Activated CD8-positive, alpha-beta memory T cell treated with anti-CD3 and anti-CD28 coated beads, Interleukin-2, amount 50 U/mL, for 24 hours (primary cell): ENCODE measurements around the gene GFPT2.

Experiments
- DNase-seq: peaks from one replicate; pipeline ENCODE4 v3.0.0-alpha.2; 2020; ENCODE audit errors: extremely low read depth

The GFPT2 gene

DNA sequence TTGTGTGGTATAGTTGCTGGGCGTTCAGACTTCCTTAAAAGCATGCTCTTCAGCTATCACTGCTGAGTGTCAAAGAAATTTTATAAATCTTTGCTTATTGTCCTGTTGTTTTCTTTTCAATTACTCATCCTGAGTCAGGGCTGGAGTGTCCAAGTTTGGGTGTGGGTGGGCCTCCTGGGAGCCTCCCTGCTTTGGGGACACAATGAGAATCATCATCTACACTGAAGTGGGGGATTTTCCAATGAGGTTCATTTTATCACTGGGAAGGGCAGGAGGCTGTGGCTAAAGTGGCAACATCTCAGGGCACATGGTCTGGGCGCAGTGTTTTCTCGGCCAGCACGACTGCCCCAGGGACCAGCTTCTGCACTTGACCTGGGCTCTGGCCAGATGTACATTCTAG is 19.5 kb downstream of the GFPT2 start:
- no peak for DNase-seq

DNA sequence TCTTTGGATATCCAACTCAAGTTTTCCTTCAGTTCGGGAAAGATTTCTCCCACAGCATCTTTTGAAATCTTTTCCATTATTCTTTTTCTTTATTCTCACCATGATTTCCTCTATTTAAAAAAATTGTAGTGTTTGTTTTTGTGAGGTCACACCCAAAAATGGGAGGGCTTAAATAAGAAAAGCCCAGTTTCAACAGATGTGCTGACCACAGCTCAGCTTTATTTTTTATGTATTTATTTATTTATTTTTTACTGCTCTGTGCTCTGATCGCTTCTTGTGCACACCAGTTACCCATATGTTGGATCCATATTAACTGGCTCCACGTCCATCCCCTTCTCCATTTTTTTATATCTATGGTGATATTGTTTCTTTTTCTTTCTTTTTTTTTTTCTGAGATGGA is 20.3 kb downstream of the GFPT2 start:
- no peak for DNase-seq

DNA sequence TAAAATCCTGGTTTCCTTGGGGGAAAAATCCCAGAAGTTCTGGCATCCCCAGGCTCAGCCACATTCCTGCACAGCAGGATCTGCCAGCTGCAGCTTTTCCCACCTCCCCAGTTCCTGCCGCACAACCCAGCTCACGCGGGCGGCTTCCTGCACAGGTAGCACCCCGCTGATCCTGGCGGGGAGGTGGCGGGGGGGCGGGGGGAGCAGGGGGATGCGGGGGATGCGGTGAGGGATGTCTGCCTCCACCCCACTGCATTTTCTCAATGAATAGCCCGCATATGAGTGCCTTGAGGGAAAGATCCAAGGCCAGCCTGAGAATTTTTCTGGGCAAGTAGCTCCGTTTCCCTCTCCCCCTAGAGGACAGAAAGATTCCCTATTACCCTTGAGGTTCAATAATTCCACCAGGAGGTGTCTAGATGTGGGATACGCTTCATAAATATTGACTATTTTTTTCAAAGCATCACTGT is 21.1 kb downstream of the GFPT2 start:
- DNase-seq = no peak

DNA sequence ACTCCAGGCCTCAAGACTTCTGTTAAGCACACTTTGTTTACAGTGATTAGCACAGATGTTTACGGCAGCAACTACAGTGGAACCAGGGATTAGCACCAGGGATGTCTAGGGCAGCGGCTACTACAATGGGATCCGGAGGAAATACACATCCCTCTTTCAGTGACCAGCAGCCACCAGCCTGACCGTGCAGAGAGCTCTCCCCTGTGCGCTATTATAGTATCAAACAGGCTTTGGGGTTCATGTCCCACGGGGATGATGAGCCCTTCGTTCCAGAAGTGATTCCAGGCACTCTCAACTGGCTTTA is 21.5 kb downstream of the GFPT2 start:
- no peak for DNase-seq

DNA sequence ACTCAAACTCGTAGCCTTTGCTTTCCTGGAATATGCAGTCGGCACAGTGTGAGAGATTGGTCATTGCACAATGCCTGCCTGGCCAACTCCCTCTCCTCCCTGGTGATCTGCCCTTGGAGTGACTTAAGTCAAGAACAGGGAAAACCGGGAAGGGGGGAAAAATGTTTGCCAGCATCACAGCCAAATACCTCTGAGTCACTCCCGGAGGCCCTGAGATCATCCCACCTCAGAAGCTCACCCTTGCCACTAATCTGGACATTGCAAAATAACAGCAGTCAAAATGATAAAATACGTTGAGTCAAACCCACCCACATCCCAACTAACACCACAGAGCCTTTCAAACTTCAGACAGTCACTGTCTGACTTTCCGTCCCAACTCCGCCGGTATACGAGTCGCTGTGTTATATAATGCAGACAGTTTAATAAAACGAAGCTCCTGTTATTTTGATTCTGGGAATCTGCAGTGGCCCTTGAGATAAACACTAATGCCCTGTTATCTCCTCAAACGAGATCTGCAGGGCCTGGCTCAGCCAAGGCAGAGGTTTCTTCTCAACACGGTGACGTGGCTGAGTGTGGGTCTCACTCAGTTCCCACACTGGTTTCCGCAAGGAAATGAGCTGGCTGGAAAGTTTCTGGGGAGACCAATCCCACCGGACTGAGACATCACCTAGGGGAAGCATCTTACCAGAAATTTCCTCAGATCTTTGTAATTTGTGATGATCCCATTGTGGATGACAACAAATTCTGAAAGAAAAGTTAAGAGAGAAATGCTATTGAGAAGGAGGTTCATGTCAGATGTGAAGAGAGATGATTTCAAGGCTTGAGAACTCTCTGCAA is 22.1 kb downstream of the GFPT2 start:
- no peak for DNase-seq

DNA sequence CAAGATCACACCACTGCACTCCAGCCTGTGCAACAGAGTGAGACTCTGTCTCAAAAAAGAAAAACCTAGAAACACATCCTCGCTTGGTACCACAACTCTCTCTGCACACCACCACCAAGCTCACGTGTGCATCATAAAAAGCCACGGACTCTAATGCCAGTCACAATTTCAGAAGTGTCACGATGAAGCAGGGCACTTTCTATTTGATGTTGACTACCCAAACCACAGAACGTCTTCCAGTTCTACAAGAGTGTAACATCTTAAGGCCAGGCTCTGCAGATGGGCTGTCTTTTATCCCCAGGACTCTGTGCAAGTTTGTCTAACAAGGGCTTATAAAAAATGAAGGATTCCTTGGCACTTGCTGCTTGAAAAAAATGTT is 22.9 kb downstream of the GFPT2 start:
- DNase-seq = no peak

DNA sequence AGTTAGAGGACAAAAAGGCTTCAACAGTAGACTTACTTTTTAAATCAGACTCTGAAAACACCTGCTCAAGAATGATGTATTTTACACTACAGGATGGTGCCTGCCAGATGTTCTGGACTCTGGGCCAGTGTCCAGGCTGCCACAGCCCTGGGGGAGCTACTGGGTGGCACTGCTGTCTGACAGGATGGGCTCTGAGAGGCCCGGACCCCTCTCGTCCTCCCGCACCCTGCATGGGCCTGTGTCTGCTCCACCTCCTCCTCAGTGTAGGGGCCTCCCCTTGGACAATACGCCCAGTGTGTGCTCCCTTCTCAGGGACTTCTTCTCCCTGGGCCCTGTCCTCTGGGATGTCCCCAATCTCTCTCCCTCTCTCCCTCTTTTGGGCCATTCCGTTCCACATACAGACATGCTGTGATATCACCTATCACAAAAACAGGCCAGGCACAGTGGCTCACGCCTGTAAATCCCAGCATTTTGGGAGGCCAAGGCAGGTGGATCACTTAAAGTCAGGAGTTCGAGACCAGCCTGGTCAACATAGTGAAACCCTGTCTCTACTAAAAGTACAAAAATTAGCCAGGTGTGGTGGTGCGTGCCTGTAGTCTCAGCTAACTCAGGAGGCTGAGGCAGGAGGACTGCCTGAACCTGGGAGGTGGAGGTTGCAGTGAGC is 23.4 kb downstream of the GFPT2 start:
- no peak for DNase-seq

DNA sequence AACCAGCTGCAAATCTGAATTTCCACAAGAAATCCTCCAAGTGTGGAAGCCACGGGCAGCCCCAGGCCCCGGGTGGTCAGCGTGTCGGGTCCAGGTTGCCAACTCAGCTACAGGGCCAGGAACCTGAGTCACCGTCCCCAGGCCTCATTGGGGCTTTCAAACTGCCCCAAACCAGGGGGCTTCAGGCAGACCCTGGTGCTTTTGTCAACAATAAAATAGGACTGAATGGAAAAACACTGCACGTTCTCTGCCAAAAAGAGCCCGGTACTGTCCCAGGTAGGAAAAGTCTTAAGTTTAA is 24.0 kb downstream of the GFPT2 start:
- no peak for DNase-seq

DNA sequence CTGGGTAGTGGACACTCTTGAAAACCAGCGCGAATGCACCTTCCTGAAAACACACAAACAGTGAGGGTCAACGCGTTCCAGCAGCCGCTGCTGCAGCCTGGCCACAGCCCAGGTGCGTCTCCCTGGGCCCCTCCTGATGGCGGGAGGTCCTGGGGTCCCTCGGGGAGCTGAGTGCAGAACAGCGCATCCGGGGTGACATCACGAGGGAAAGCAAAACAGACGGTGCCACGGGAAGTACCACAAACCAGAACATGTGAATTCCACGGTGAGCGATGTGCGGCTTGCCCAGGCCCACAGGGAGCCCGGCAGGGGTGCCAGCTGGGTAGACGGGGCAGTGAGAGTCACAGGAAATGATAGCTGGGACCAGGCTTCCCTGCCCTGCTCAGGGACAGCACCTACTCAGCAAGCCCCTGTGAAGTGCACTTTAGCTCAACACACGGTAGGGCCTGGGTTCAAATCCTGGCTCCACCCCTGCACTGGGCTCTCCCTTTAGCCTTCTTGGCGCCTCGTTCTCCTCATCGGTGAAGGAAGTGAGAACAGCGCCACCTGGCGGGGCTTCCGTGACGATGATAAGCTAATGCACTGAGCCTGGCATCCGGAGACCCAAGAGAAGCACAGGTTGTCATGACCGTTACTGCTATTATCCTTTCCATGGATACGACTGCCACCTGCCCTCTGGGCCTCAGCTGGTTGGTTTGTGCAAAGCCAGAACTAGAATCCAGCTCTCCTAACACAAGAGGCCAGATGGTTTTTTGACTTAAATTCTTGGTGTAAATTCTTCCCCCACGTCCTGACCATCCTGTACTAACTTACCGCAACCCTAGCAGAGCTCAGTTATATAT is 24.6 kb downstream of the GFPT2 start:
- DNase-seq = peak; percentile 59

DNA sequence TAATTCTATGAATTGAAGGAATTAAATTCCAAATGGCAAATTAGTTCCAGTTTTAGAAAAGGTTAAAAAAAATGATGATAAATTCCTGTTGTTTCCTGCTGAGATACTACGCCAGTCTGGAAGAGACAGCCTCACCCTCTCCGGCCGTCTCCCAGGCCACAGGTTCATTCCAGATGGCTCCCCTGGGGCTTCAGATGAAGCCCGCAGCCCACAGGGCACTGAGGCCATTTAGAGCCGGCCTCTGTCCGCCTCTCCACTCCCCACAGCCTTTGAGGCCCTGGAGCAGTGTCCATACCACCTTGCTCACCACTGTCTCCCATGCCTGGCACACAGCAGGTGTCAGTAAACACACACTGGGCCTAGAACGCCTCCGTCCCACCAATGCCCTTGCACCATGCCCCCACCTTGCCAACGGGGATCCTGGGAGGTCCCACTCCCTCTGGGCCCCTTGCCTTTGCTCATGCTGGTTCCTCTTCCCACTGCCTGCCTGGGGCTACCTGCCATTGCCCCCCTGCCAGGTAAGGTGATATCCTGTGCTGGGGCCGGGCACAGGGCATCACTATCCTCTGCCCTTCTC is 26.1 kb downstream of the GFPT2 start:
- DNase-seq = no peak

DNA sequence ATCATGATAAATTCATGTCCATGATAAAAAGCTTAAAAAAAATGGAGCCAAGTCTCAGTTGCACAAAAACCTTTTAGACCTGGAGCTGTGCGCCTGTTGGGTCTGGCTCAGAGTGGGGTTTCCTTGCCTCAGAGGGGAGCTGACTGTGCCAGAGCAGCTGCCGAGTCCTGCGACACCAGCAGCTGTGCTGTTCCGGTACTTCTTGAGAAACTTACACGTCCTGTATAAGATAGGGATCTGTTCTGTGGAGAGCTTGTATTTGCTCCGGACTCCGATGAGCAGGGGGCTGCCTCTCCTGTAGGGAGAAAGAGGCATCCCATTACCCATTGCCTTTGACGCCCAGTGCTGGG is 28.6 kb downstream of the GFPT2 start:
- no peak for DNase-seq

DNA sequence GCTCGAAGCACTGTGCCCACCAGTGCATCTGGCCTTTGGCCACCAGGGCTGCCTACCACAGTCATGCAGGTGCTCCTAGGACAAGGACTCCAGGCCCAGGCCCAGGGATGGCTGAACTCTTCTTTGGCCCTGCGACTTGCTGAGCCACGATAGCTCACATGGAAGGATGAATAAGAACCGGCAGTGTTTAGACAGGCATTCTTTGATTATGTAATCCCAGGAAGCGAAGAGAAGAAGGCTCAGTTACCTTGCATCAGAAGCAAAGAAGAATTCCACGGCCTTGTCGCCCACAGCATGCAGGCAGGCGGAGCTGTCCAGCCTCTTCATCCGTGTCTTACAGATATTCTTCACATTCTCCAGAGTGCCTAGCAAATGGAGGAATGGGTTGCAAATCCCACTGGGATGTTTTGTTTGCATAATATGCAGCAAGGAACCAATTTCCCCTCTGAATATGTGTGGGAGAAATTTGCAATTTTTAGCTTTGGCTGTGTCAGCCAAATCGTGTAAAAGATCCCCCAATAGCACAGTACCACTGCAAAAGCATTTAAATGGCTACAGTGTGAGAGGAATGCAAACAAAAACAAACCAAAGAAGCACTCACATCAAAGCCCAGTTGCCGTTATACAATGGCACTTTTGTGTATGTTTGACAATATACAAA is 29.1 kb downstream of the GFPT2 start:
- DNase-seq = no peak

DNA sequence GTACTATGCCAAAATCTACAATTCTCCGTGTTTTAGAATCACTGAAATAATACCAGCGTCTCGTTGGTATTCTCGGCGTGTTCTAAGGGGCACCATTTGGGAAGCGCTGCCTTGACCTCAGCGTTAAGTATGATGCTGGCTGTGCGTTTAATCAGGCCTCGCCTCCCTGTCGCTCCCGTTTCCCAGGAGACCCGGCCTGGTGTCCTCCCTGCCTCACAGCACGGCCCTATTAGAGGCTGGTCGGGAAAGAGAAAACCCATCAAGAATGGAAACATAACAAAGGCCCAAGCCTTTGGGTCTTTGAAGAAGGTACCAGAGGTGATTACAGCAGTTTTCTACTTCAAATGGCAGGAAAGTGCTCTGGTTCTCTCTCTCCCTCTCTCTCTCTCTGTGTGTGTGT is 30.0 kb downstream of the GFPT2 start:
- DNase-seq = no peak

DNA sequence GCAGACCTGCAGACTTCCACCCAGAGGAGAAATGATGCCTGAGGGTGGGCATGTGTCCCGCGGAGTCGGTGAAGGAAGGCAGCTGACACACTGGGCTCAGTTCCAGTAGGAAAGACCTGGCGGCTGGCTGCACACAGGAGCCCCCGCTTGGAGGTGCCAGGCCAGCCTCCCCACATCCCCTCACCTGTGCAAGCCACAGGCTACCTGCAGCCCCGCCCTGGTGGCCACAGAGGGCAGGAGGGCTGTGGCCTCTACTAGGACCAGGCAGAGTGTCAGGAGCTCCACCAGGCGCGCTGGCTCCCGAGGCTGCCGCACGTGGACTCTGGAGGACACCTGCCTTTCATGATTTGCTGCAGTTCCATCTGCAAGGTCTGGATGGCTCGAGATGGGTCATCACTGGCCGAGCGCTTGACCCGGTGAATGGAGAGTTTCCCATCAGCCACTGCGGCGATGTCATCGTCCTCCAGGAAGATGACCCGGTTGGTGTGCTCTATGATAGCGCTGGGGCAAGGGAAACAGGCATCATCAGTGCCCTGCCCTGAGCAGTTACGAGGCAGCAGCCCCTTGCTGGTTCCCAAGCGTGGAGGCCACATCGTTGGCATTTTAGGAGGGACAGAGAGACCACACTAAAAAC is 34.6 kb downstream of the GFPT2 start:
- no peak for DNase-seq

DNA sequence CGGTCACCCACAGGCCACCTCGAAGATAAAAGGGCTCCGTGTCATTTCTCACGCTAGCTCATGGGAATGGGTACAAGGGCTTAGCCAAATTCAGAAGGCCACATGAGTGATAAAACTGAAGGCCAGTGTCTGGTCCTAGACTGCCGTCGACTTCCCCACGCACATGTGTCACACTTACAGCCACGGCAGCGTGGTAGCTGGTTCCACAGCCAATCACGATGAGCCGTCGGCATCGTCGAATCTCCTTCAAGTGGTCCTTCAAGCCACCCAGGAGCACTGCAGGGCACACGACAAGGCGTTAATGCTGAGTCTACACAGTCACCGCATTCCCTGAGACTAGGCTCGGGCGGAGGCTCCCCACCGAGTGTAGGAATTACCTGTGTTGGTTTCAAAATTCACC is 36.5 kb downstream of the GFPT2 start:
- no peak for DNase-seq

DNA sequence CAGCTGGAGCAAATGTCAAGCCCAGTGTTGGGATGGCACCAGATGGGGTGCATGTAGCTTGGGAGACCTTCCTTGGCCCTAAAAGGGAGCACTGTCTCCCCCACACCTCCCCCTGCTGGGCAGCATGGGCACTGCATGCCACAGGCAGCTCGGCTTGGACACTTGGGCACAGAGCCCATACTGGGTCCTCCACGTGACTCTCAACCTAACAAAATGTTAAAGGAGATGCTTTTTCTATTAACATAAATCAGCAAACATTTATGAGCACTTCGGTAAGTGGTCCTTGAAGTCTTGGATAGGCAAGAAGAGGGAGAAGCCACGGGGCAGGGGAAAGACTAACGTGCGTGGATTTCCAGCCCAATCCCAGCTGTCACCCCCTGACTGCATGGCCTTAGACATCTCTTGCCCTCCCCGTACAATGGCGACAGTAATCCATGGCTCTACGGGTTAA is 37.3 kb downstream of the GFPT2 start:
- DNase-seq = no peak

DNA sequence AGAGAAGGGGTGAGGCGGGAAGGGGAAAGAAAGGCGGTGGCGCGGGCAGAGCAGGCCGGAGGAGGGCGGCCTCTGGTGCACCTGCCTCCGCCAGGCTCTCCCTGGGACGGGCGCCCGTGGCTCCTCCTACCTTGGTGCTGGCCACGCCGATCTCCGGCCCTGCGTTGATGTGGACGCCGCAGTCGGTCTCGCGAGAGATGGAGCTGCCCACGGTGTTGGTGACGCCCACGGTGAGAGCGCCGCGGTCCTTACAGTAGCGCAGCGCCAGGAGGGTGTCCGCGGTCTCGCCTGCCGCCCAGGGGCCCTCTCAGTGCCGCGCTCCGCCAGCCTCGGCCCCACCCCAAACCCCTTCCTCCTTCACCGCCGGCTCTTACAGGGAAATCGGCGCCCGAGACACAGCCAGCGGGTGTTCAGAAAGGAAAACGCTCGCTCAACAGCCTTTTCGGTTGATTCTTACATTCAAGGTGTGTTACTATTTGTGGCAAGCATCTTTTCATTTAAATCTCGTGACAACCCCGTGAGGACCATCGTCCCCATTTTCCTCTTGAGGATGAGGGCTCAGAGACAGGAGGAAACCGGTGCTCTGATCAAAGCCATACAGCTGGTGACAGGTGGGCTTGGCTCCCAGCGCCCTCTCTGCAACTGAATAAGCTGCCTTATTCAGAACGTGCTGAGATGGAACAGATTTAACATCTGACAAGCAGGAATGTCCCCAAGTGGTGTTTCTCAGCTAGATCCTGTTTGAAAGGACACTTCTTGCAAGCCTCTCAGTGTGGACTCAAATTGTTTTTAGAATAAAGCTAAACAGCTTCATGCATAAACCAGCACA is 39.2 kb downstream of the GFPT2 start:
- DNase-seq = peak; percentile 35

DNA sequence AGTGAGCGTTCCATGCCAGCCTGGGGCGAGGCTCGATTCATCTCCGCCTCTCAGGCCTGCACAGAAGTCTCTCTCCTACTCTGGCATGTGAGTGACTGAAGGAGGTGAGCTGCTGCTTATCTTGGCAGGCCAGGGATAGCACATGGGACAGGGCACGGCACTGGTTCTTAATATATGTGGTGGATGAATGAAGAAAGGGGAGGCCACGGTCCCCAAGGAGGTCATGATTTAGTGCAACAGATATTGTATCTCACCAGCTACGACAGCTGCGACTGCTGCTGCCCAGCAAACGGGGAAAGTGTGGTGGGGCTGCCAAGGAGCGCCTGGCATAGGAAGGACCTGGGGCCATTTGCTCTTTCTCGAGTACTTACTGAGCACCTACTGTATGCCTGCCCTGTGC is 41.9 kb downstream of the GFPT2 start:
- no peak for DNase-seq

DNA sequence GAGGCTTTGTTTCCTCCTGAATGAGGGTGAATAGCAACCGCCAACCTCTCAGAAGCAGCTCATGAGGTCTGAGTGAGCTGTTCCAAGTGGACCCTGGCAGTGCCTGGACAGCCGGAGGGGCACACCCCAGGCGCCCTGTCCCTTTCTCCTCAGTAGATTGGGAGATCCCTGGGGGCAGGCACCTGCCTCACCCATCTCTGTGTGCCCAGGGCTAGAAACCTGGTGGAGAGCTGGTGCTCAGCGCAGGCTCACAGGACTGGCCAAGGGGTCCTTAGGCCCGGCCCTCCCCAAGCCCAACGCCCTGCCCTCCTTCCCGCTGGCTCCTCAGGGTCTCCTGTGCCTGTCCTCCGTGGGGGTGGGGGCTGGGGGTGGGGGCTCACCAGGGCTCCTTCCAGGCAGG is 46.3 kb downstream of the GFPT2 start:
- DNase-seq = no peak

DNA sequence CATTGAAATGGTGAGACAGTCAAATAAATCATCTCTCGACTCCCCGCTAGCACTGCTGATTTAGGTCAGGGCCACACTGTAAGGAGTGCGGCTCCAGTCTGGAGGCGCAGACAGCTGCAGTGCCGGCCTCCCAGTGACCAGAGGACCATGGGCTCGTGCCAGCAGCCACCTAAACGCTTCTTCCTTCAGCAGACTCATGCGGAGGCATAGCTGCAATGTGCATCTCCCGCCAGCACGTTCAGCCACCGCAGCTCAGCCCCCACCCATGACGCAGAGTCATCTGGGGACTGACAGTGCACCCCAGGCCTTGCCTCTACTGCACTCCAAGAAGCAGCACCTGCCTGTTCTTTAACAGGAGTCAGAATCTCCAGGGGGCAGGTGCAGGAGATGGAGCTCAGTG is 47.7 kb downstream of the GFPT2 start:
- no peak for DNase-seq
